ENCODE results near the gene ZNF266.

ZNF266 gene

DNA sequence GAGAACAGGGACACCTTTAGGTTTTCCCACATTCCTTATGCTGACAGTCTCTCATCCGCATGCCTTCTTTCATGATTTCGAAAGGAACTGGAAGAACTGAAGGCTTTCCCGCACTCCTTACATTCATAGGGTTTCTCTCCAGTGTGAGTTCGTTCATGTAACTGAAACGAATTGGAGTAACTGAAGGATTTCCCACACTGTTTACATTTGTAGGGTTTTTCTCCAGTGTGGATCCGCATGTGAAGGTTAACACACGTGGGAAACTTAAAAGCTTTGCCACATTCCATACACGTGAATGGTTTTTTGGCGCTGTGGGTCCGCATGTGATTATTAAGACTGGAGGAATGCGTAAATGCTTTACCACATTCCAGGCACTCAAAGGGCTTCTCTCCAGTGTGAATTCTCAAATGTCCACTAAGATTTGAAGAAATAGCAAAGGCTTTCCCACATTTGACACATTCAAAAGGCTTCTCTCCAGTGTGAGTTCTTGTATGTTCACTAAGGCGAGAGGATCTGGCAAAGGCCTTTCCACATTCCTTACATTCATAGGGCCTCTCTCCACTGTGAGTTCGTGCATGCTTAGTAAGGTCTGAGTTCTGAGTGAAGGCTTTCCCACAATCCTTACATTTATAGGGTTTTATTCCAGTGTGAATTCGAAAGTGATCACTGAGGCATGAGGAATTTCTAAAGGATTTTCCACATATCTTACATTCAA lies 22.0 kb downstream of the ZNF266 start:
- Histone ChIP-seq H3K14ac (ENCODE audit: low read length) (no peak overlapping the region), H2BK12ac (ENCODE audit: low read length) (no peak overlapping the region), H3K27me3 (ENCODE audit: insufficient read depth, low read length) (no peaks in the 10 kb centered on the region), H3K23ac (ENCODE audit: low read length) (no peak overlapping the region), H3K27ac (ENCODE audit: low read depth, low read length) (no peak overlapping the region), H4K8ac (ENCODE audit: low read depth, low read length) (no peak overlapping the region), H3K9me3 (ENCODE audit: insufficient read depth, low read depth, low read length) (peaks cover 26% of the 10 kb centered on the region), H3K79me1 (ENCODE audit: low read length) (no peaks in the 10 kb centered on the region), H2BK120ac (ENCODE audit: insufficient read depth, low read length, poor library complexity) (no peak overlapping the region), H3K4me1 (ENCODE audit: control insufficient read depth in 1 of 2, insufficient read depth in 2 of 2, low read length in 2 of 2) (no peaks in the 10 kb centered on the region), H2AFZ (ENCODE audit: insufficient read depth, low read length, poor library complexity) (no peak overlapping the region), H3K4me3 (ENCODE audit: low read depth, low read length) (no peak overlapping the region), H4K12ac (ENCODE audit: low read depth, low read length) (no peak overlapping the region), H3K18ac (ENCODE audit: low read length) (no peak overlapping the region), H3K4ac (ENCODE audit: low read depth, low read length) (no peak overlapping the region), H4K91ac (ENCODE audit: low read depth, low read length) (no peak overlapping the region), H2AK5ac (ENCODE audit: low read length) (no peak overlapping the region), H3K9ac (ENCODE audit: low read length) (no peak overlapping the region), H3K4me2 (ENCODE audit: low read length) (no peak overlapping the region), H3K36me3 (ENCODE audit: control insufficient read depth in 1 of 2, insufficient read depth in 2 of 2, low read length in 2 of 2) (peaks cover 22 to 52% of the 10 kb centered on the region in 2 experiments), H2BK5ac (ENCODE audit: low read depth, low read length, poor library complexity) (no peak overlapping the region), H3K79me2 (ENCODE audit: control insufficient read depth, insufficient read depth, low read length, poor library complexity) (no peaks in the 10 kb centered on the region)
- WGBS (ENCODE audit: extremely low coverage, insufficient coverage, insufficient read length): no CpG with 5 or more reads among the region's 14 CpGs
- peak in 1 of 2 donors; percentile 5 for DNase-seq

- Histone ChIP-seq H3K23ac (ENCODE audit: low read length) (no peak overlapping the region), H4K91ac (ENCODE audit: low read depth, low read length) (no peak overlapping the region), H3K18ac (ENCODE audit: low read length) (no peak overlapping the region), H4K12ac (ENCODE audit: low read depth, low read length) (no peak overlapping the region), H3K4me3 (ENCODE audit: low read depth, low read length) (no peak overlapping the region), H2BK5ac (ENCODE audit: low read depth, low read length, poor library complexity) (no peak overlapping the region), H2BK120ac (ENCODE audit: insufficient read depth, low read length, poor library complexity) (no peak overlapping the region), H3K79me2 (ENCODE audit: control insufficient read depth, insufficient read depth, low read length, poor library complexity) (no peaks in the 10 kb centered on the region), H3K9me3 (ENCODE audit: insufficient read depth, low read depth, low read length) (peaks cover 18% of the 10 kb centered on the region), H3K9ac (ENCODE audit: low read length) (no peak overlapping the region), H3K4me1 (ENCODE audit: control insufficient read depth in 1 of 2, insufficient read depth in 2 of 2, low read length in 2 of 2) (no peaks in the 10 kb centered on the region), H3K4ac (ENCODE audit: low read depth, low read length) (no peak overlapping the region), H2AFZ (ENCODE audit: insufficient read depth, low read length, poor library complexity) (no peak overlapping the region), H3K4me2 (ENCODE audit: low read length) (no peak overlapping the region), H2AK5ac (ENCODE audit: low read length) (no peak overlapping the region), H4K8ac (ENCODE audit: low read depth, low read length) (no peak overlapping the region), H2BK12ac (ENCODE audit: low read length) (no peak overlapping the region), H3K36me3 (ENCODE audit: control insufficient read depth in 1 of 2, insufficient read depth in 2 of 2, low read length in 2 of 2) (peaks cover 0 to 4% of the 10 kb centered on the region in 2 experiments), H3K27me3 (ENCODE audit: insufficient read depth, low read length) (no peaks in the 10 kb centered on the region), H3K27ac (ENCODE audit: low read depth, low read length) (no peak overlapping the region), H3K14ac (ENCODE audit: low read length) (no peak overlapping the region), H3K79me1 (ENCODE audit: low read length) (no peaks in the 10 kb centered on the region)
- no CpG with 5 or more reads among the region's 5 CpGs for WGBS (ENCODE audit: extremely low coverage, insufficient coverage, insufficient read length)
- no peak for DNase-seq
These were observed 27.5 kb downstream of the ZNF266 start for GRCh38 chr19:9407827-9408226.

GRCh38 chr19:9406798-9407352 lies 28.5 kb downstream of the ZNF266 start:
- H2AK5ac ChIP-seq (ENCODE audit: low read length): no peak overlapping the region
- H3K23ac ChIP-seq (ENCODE audit: low read length): no peak overlapping the region
- peak overlapping the region; percentile 65 for H3K4me3 ChIP-seq (ENCODE audit: low read depth, low read length)
- H2AFZ ChIP-seq (ENCODE audit: insufficient read depth, low read length, poor library complexity): no peak overlapping the region
- no peak overlapping the region for H3K14ac ChIP-seq (ENCODE audit: low read length)
- peaks cover 17% of the 10 kb centered on the region for H3K9me3 ChIP-seq (ENCODE audit: insufficient read depth, low read depth, low read length)
- no peak overlapping the region for H2BK120ac ChIP-seq (ENCODE audit: insufficient read depth, low read length, poor library complexity)
- H3K4me1 ChIP-seq (ENCODE audit: control insufficient read depth in 1 of 2, insufficient read depth in 2 of 2, low read length in 2 of 2): no peaks in the 10 kb centered on the region
- no peak overlapping the region for H3K4me2 ChIP-seq (ENCODE audit: low read length)
- H3K36me3 ChIP-seq (ENCODE audit: control insufficient read depth in 1 of 2, insufficient read depth in 2 of 2, low read length in 2 of 2): no peaks in the 10 kb centered on the region
- no peak overlapping the region for H4K8ac ChIP-seq (ENCODE audit: low read depth, low read length)
- H2BK12ac ChIP-seq (ENCODE audit: low read length): no peak overlapping the region
- no peak overlapping the region for H3K4ac ChIP-seq (ENCODE audit: low read depth, low read length)
- no CpG with 5 or more reads among the region's 39 CpGs for WGBS (ENCODE audit: extremely low coverage, insufficient coverage, insufficient read length)
- H4K91ac ChIP-seq (ENCODE audit: low read depth, low read length): no peak overlapping the region
- DNase-seq: peak; percentile 12 to 60
- H3K18ac ChIP-seq (ENCODE audit: low read length): no peak overlapping the region
- H4K12ac ChIP-seq (ENCODE audit: low read depth, low read length): no peak overlapping the region
- H3K79me2 ChIP-seq (ENCODE audit: control insufficient read depth, insufficient read depth, low read length, poor library complexity): no peaks in the 10 kb centered on the region
- H3K27ac ChIP-seq (ENCODE audit: low read depth, low read length): no peak overlapping the region
- H3K79me1 ChIP-seq (ENCODE audit: low read length): no peaks in the 10 kb centered on the region
- no peaks in the 10 kb centered on the region for H3K27me3 ChIP-seq (ENCODE audit: insufficient read depth, low read length)
- no peak overlapping the region for H2BK5ac ChIP-seq (ENCODE audit: low read depth, low read length, poor library complexity)
- no peak overlapping the region for H3K9ac ChIP-seq (ENCODE audit: low read length)

DNA sequence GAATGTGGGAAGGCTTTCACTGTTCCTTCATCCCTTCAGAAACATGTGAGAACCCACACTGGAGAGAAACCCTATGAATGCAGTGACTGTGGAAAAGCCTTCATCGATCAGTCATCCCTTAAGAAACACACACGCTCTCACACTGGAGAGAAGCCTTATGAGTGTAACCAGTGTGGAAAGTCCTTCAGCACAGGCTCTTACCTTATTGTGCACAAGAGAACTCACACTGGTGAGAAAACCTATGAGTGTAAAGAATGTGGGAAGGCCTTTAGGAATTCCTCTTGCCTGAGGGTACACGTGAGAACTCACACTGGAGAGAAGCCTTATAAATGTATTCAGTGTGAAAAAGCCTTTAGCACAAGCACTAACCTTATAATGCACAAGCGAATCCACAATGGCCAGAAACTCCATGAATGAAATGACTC lies 54.0 kb downstream of the ZNF266 start:
- no peak overlapping the region for H3K27ac ChIP-seq (ENCODE audit: low read depth, low read length)
- no peak overlapping the region for H4K91ac ChIP-seq (ENCODE audit: low read depth, low read length)
- no peak overlapping the region for H3K4ac ChIP-seq (ENCODE audit: low read depth, low read length)
- H3K9ac ChIP-seq (ENCODE audit: low read length): no peak overlapping the region
- H3K27me3 ChIP-seq (ENCODE audit: insufficient read depth, low read length): no peaks in the 10 kb centered on the region
- no peak overlapping the region for H2AK5ac ChIP-seq (ENCODE audit: low read length)
- H3K14ac ChIP-seq (ENCODE audit: low read length): no peak overlapping the region
- H3K9me3 ChIP-seq (ENCODE audit: insufficient read depth, low read depth, low read length): peaks cover 26% of the 10 kb centered on the region
- H2BK12ac ChIP-seq (ENCODE audit: low read length): no peak overlapping the region
- no peak overlapping the region for H3K23ac ChIP-seq (ENCODE audit: low read length)
- no peak for DNase-seq
- H2AFZ ChIP-seq (ENCODE audit: insufficient read depth, low read length, poor library complexity): no peak overlapping the region
- no peak overlapping the region for H2BK5ac ChIP-seq (ENCODE audit: low read depth, low read length, poor library complexity)
- no peak overlapping the region for H3K18ac ChIP-seq (ENCODE audit: low read length)
- no peak overlapping the region for H4K12ac ChIP-seq (ENCODE audit: low read depth, low read length)
- H4K8ac ChIP-seq (ENCODE audit: low read depth, low read length): no peak overlapping the region
- H3K79me1 ChIP-seq (ENCODE audit: low read length): no peaks in the 10 kb centered on the region
- no peak overlapping the region for H3K4me3 ChIP-seq (ENCODE audit: low read depth, low read length)
- H3K4me2 ChIP-seq (ENCODE audit: low read length): no peak overlapping the region
- H3K36me3 ChIP-seq (ENCODE audit: control insufficient read depth in 1 of 2, insufficient read depth in 2 of 2, low read length in 2 of 2): peaks cover 15 to 30% of the 10 kb centered on the region in 2 experiments
- no peaks in the 10 kb centered on the region for H3K79me2 ChIP-seq (ENCODE audit: control insufficient read depth, insufficient read depth, low read length, poor library complexity)
- no peak overlapping the region for H2BK120ac ChIP-seq (ENCODE audit: insufficient read depth, low read length, poor library complexity)
- whole genome bisulfite sequencing (ENCODE audit: extremely low coverage, insufficient coverage, insufficient read length): no CpG with 5 or more reads among the region's 4 CpGs
- H3K4me1 ChIP-seq (ENCODE audit: control insufficient read depth in 1 of 2, insufficient read depth in 2 of 2, low read length in 2 of 2): no peaks in the 10 kb centered on the region

All from trophoblast cell (in vitro differentiated cells and primary cell).